Inflammatory macrophage (primary cell): Measurements from ENCODE around the gene ST3GAL6.

Source experiments
- DNase-seq, 2 donors: peaks; one replicate each; pipeline ENCODE4 v3.0.0-alpha.2; 2020 to 2022

Gene ST3GAL6

GRCh38 chr3:98777286-98777685 is 14.1 kb downstream of the ST3GAL6 start:
- DNase-seq: no peak

GRCh38 chr3:98777801-98778220 is 14.7 kb downstream of the ST3GAL6 start:
- no peak for DNase-seq

- DNase-seq: peak; percentile 80 to 81
Observed at GRCh38 chr3:98778383-98778782, 15.2 kb downstream of the ST3GAL6 start.

GRCh38 chr3:98778852-98779413 is 15.8 kb downstream of the ST3GAL6 start:
- DNase-seq: peak; percentile 80 to 88

GRCh38 chr3:98779541-98780335 is 16.6 kb downstream of the ST3GAL6 start:
- DNase-seq: peak in 1 of 2 donors; percentile 2

- DNase-seq: no peak
Observed at GRCh38 chr3:98780343-98780742, 17.2 kb downstream of the ST3GAL6 start.

- DNase-seq: no peak
Observed at GRCh38 chr3:98782824-98783500, 19.8 kb downstream of the ST3GAL6 start.

- DNase-seq: no peak
Observed at GRCh38 chr3:98784042-98784441, 20.9 kb downstream of the ST3GAL6 start.

- no peak for DNase-seq
Observed at GRCh38 chr3:98784666-98785600, 21.8 kb downstream of the ST3GAL6 start.

GRCh38 chr3:98786364-98787006 is 23.3 kb downstream of the ST3GAL6 start:
- DNase-seq: peak in 1 of 2 donors; percentile 63

- DNase-seq: no peak
Observed at GRCh38 chr3:98787181-98787580, 24.0 kb downstream of the ST3GAL6 start.

GRCh38 chr3:98788651-98789050 is 25.5 kb downstream of the ST3GAL6 start:
- no peak for DNase-seq

- DNase-seq: no peak
Observed at GRCh38 chr3:98791341-98792325, 28.5 kb downstream of the ST3GAL6 start.

- no peak for DNase-seq
Observed at GRCh38 chr3:98793971-98794370, 30.8 kb downstream of the ST3GAL6 start.

GRCh38 chr3:98796334-98796733 is 33.2 kb downstream of the ST3GAL6 start:
- DNase-seq: peak in 1 of 2 donors; percentile 1

- DNase-seq: no peak
Observed at GRCh38 chr3:98797905-98798304, 34.8 kb downstream of the ST3GAL6 start.

GRCh38 chr3:98798820-98799219 is 35.7 kb downstream of the ST3GAL6 start:
- no peak for DNase-seq

GRCh38 chr3:98799479-98799878 is 36.3 kb downstream of the ST3GAL6 start:
- DNase-seq: no peak

GRCh38 chr3:98800401-98800800 is 37.3 kb downstream of the ST3GAL6 start:
- peak in 1 of 2 donors; percentile 1 for DNase-seq

GRCh38 chr3:98801043-98801747 is 38.1 kb downstream of the ST3GAL6 start:
- no peak for DNase-seq
